K562 (cell line): Measurements from ENCODE around the gene TRIP6. TPM values are rescaled to one million over a fixed set of nuclear protein-coding genes. Genes with fewer than 3 reads are reported as not detected.

Source experiments
- ARID1B ChIP-seq: fragments of 450-650 bp; IDR thresholded peaks from 2 replicates; pipeline ENCODE4 v1.6.1; 2016; ENCODE audit warnings: antibody characterized with exemption, mild to moderate bottlenecking, inconsistent platforms
- BRCA1 ChIP-seq, 2 experiments: fragments of 450-650 bp in 1 of 2; sonication (generic) in 1 of 2; formaldehyde crosslinking in 1 of 2; IDR thresholded peaks; 2 replicates each; pipeline versions ENCODE4 v1.5.0 to v1.6.1; 2017 to 2020; ENCODE audit warnings: mild to moderate bottlenecking in 1 of 2, missing genetic modification reagents in 1 of 2
- CHD1 ChIP-seq: fragments of 200-600 bp; sonication (generic); IDR thresholded peaks from one replicate; pipeline ENCODE4 v1.6.1; 2012; ENCODE audit warnings: mild to moderate bottlenecking, moderate library complexity, low read length, inconsistent platforms
- FOXM1 ChIP-seq, 2 experiments: fragments of 450-650 bp in 1 of 2; sonication (generic) in 1 of 2; formaldehyde crosslinking in 1 of 2; IDR thresholded peaks; 2 replicates each; pipeline versions ENCODE4 v1.6.1 to v1.9.0; 2017 to 2022; ENCODE audit warnings: low read depth in 2 of 2, mild to moderate bottlenecking in 2 of 2, missing genetic modification reagents in 1 of 2, moderate library complexity in 1 of 2
- SMAD1 ChIP-seq: fragments of 150-350 bp; IDR thresholded peaks from 2 replicates; pipeline ENCODE4 v1.6.1; 2014; ENCODE audit warnings: low read length, low read depth; ENCODE audit not compliant: partially characterized antibody
- SNIP1 ChIP-seq: fragments of 450-650 bp; IDR thresholded peaks from 2 replicates; pipeline ENCODE4 v1.7.1; 2017; ENCODE audit warnings: low read depth, mild to moderate bottlenecking
- ZBTB5 ChIP-seq: fragments of 450-650 bp; IDR thresholded peaks from 2 replicates; pipeline ENCODE4 v1.6.1; 2017; ENCODE audit warnings: antibody characterized with exemption
- ZNF79 ChIP-seq: fragments of 250-450 bp; sonication (Bioruptor Pico); IDR thresholded peaks from 2 replicates; pipeline ENCODE4 v1.4.0; 2020; ENCODE audit warnings: low read depth, mild to moderate bottlenecking, moderate library complexity
- polyA plus RNA-seq, 8 experiments: library from polyadenylated mRNA; depleted of rRNA in 4 of 8; stranded (reverse) in 5 of 8; unstranded in 3 of 8; fragments of >200 nt; fragmentation: Nextera tagmentation in 2 of 8; fragmentation: Illumina TruSeq in 1 of 8; extraction: Ambion mirVana in 2 of 8; extraction: Trizol in 1 of 8; gene quantifications; 2 replicates each; pipeline versions ENCODE4 v1.2.1 to v1.2.3, GENCODE V29; 2011 to 2014; ENCODE audit warnings: inconsistent platforms in 1 of 8, missing spikeins in 1 of 8
- total RNA-seq, 7 experiments: library from RNA; depleted of rRNA in 6 of 7; stranded (reverse); fragments of >200 nt in 6 of 7; fragmentation: Illumina TruSeq in 2 of 7; extraction: Trizol in 2 of 7; gene quantifications; 2 replicates each; pipeline versions ENCODE4 v1.2.1 to v1.2.3, GENCODE V29; 2011 to 2021; ENCODE audit warnings: low replicate concordance in 1 of 7
- TF ChIP-seq, protein P1 (sequence below): fragments of 450-650 bp; IDR thresholded peaks from 2 replicates; pipeline ENCODE4 v1.6.1; 2016; ENCODE audit warnings: low read depth
- TF ChIP-seq, protein P2 (sequence below), 2 experiments: fragments of 450-650 bp; IDR thresholded peaks; 2 replicates each; pipeline ENCODE4 v1.6.1; 2016
- TF ChIP-seq, protein P3 (sequence below), 2 experiments: fragments of 450-650 bp in 1 of 2; IDR thresholded peaks; 2 replicates each; pipeline ENCODE4 v1.6.1; 2011 to 2017; ENCODE audit warnings: low read depth in 2 of 2, antibody characterized with exemption in 1 of 2, borderline replicate concordance in 1 of 2, low read length in 1 of 2, mild to moderate bottlenecking in 1 of 2, mixed read lengths in 1 of 2; ENCODE audit not compliant: control insufficient read depth in 1 of 2

Gene TRIP6
- total and polyA plus RNA-seq, 9 of the 15 experiments (the other 6 are each of a cell fraction or from before 2014, with no cell fraction given), result 5.9 to 141 (median 54.0) TPM

- TF ChIP-seq, protein P1, sequence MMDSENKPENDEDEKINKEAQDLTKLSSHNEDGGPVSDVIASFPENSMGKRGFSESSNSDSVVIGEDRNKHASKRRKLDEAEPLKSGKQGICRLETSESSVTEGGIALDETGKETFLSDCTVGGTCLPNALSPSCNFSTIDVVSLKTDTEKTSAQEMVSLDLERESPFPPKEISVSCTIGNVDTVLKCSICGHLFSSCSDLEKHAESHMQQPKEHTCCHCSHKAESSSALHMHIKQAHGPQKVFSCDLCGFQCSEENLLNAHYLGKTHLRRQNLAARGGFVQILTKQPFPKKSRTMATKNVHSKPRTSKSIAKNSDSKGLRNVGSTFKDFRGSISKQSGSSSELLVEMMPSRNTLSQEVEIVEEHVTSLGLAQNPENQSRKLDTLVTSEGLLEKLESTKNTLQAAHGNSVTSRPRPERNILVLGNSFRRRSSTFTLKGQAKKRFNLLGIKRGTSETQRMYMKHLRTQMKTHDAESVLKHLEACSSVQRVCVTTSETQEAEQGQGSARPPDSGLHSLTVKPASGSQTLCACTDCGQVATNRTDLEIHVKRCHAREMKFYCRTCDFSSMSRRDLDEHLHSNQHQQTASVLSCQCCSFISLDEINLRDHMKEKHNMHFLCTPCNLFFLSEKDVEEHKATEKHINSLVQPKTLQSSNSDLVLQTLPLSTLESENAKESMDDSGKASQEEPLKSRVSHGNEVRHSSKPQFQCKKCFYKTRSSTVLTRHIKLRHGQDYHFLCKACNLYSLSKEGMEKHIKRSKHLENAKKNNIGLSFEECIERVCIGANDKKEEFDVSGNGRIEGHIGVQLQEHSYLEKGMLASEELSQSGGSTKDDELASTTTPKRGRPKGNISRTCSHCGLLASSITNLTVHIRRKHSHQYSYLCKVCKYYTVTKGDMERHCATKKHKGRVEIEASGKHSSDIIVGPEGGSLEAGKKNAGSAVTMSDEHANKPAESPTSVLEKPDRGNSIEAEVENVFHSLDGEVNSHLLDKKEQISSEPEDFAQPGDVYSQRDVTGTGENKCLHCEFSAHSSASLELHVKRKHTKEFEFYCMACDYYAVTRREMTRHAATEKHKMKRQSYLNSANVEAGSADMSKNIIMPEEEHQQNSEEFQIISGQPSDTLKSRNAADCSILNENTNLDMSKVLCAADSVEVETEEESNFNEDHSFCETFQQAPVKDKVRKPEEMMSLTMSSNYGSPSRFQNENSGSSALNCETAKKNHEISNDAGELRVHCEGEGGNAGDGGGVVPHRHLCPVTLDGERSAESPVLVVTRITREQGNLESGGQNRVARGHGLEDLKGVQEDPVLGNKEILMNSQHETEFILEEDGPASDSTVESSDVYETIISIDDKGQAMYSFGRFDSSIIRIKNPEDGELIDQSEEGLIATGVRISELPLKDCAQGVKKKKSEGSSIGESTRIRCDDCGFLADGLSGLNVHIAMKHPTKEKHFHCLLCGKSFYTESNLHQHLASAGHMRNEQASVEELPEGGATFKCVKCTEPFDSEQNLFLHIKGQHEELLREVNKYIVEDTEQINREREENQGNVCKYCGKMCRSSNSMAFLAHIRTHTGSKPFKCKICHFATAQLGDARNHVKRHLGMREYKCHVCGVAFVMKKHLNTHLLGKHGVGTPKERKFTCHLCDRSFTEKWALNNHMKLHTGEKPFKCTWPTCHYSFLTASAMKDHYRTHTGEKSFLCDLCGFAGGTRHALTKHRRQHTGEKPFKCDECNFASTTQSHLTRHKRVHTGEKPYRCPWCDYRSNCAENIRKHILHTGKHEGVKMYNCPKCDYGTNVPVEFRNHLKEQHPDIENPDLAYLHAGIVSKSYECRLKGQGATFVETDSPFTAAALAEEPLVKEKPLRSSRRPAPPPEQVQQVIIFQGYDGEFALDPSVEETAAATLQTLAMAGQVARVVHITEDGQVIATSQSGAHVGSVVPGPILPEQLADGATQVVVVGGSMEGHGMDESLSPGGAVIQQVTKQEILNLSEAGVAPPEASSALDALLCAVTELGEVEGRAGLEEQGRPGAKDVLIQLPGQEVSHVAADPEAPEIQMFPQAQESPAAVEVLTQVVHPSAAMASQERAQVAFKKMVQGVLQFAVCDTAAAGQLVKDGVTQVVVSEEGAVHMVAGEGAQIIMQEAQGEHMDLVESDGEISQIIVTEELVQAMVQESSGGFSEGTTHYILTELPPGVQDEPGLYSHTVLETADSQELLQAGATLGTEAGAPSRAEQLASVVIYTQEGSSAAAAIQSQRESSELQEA, result peak; percentile 42; the same call in 1 of the 2 replicates
- TF ChIP-seq SNIP1 (peak; percentile 65), CHD1 (no peak), BRCA1 (IDR thresholded peaks at IDR 0.05) (no peak), BRCA1 (CRISPR knock-in tag; IDR thresholded peaks at IDR 0.05) (no peak), ZBTB5 (peak; percentile 74), ARID1B (peak; percentile 53), FOXM1 (IDR thresholded peaks at IDR 0.05; ENCODE audit: low read depth) (0 out of 2 replicates have a peak, but pooled peaks have one; percentile 33), FOXM1 (CRISPR knock-in tag; IDR thresholded peaks at IDR 0.05; ENCODE audit: low read depth) (no peak), SMAD1 (no peak), ZNF79 (0 out of 2 replicates have a peak, but pooled peaks have one; percentile 39)
- TF ChIP-seq, protein P2, sequence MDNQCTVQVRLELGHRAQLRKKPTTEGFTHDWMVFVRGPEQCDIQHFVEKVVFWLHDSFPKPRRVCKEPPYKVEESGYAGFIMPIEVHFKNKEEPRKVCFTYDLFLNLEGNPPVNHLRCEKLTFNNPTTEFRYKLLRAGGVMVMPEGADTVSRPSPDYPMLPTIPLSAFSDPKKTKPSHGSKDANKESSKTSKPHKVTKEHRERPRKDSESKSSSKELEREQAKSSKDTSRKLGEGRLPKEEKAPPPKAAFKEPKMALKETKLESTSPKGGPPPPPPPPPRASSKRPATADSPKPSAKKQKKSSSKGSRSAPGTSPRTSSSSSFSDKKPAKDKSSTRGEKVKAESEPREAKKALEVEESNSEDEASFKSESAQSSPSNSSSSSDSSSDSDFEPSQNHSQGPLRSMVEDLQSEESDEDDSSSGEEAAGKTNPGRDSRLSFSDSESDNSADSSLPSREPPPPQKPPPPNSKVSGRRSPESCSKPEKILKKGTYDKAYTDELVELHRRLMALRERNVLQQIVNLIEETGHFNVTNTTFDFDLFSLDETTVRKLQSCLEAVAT (IDR thresholded peaks at IDR 0.05), result peak; percentile 89 to 97
- TF ChIP-seq, protein P3, sequence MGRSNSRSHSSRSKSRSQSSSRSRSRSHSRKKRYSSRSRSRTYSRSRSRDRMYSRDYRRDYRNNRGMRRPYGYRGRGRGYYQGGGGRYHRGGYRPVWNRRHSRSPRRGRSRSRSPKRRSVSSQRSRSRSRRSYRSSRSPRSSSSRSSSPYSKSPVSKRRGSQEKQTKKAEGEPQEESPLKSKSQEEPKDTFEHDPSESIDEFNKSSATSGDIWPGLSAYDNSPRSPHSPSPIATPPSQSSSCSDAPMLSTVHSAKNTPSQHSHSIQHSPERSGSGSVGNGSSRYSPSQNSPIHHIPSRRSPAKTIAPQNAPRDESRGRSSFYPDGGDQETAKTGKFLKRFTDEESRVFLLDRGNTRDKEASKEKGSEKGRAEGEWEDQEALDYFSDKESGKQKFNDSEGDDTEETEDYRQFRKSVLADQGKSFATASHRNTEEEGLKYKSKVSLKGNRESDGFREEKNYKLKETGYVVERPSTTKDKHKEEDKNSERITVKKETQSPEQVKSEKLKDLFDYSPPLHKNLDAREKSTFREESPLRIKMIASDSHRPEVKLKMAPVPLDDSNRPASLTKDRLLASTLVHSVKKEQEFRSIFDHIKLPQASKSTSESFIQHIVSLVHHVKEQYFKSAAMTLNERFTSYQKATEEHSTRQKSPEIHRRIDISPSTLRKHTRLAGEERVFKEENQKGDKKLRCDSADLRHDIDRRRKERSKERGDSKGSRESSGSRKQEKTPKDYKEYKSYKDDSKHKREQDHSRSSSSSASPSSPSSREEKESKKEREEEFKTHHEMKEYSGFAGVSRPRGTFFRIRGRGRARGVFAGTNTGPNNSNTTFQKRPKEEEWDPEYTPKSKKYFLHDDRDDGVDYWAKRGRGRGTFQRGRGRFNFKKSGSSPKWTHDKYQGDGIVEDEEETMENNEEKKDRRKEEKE (IDR thresholded peaks at IDR 0.05; ENCODE audit: borderline replicate concordance in 1 of 2, control insufficient read depth in 1 of 2, low read depth in 2 of 2, low read length in 1 of 2), result peak in 1 of 2 experiments; percentile 38; a peak in 1 of 4 replicates
Measured at GRCh38 chr7:100840470-100841100, 26.6 kb upstream of the TRIP6 start (continued).
